Activated CD4-positive, CD25-positive, alpha-beta regulatory T cell treated with anti-CD3 and anti-CD28 coated beads, Interleukin-2, amount 50 U/mL, for 16 hours (primary cell): ENCODE results near the gene B4GAT1.
"Not testable (repeated sequence)": the region's sequence is repeated elsewhere in the genome, so short reads cannot be mapped to it uniquely, and the experiment has no call there.

Source experiments
- DNase-seq: peaks from one replicate; pipeline ENCODE4 v3.0.0-alpha.2; 2020; ENCODE audit warnings: low read depth, low spot score

B4GAT1 gene

GRCh38 chr11:66347425-66348276 is at the start of gene B4GAT1:
Gene B4GAT1, minus strand, starts transcription at chr11:66347629. Its CDS starts 84 bp downstream, at chr11:66347545.
- peak; percentile 58 for DNase-seq

DNA sequence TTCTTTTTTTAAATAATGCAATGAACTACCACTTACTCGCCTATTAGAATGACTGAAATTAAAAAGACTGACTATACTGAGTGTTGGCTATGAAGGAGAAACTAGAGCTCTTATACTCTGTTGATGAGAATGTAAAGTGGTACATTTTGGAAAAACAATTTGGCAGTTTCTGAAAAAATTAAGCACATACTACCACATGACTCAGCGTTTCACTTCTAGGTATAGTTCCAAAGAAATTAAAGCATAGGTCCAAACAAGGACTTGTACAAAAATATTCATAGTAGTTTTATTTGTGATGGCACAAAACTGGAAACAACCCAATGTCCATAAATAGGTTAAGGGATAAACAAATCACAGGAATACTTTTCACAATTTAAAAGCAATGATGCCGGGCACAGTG is 46.5 kb upstream of the B4GAT1 start:
- DNase-seq = no peak

DNA sequence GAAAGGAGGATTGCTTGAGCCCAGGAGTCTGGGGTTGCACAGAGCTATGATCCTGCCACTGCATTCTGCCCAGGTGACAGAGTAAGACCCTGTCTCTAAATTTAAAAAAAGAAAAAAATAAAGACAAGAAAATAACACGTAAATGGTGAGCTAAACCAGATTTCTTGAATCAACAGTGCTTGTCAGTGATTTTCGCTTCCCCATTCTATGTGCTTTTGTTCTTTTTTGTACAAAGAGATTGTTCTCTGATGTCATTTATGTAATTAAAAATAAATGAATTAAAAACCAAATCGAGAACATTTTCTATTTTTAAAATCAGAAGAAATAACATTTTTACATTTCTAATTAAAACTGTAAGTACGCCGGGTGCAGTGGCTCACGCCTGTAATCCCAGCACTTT is 43.9 kb upstream of the B4GAT1 start:
- no peak for DNase-seq

- DNase-seq = peak; percentile 31
Measured at GRCh38 chr11:66388780-66389386, 41.5 kb upstream of the B4GAT1 start.

GRCh38 chr11:66386171-66387069 is 39.0 kb upstream of the B4GAT1 start:
- DNase-seq = peak; percentile 73

- DNase-seq = not testable (repeated sequence)
Measured at GRCh38 chr11:66384316-66384715, 36.9 kb upstream of the B4GAT1 start.

- not testable (repeated sequence) for DNase-seq
Measured at GRCh38 chr11:66380264-66380663, 32.8 kb upstream of the B4GAT1 start.

GRCh38 chr11:66373690-66374287 is 26.4 kb upstream of the B4GAT1 start:
- not testable (repeated sequence) for DNase-seq

- no peak for DNase-seq
Measured at GRCh38 chr11:66373265-66373664, 25.8 kb upstream of the B4GAT1 start.

- DNase-seq = peak; percentile 48
Measured at GRCh38 chr11:66371627-66372415, 24.4 kb upstream of the B4GAT1 start, which contains the start of gene SLC29A2. Gene SLC29A2, minus strand, starts transcription at chr11:66371760. Its CDS starts 169 bp downstream, at chr11:66371591.

GRCh38 chr11:66369073-66369894 is 21.9 kb upstream of the B4GAT1 start:
- no peak for DNase-seq

GRCh38 chr11:66368484-66368883 is 21.1 kb upstream of the B4GAT1 start:
- DNase-seq = no peak

DNA sequence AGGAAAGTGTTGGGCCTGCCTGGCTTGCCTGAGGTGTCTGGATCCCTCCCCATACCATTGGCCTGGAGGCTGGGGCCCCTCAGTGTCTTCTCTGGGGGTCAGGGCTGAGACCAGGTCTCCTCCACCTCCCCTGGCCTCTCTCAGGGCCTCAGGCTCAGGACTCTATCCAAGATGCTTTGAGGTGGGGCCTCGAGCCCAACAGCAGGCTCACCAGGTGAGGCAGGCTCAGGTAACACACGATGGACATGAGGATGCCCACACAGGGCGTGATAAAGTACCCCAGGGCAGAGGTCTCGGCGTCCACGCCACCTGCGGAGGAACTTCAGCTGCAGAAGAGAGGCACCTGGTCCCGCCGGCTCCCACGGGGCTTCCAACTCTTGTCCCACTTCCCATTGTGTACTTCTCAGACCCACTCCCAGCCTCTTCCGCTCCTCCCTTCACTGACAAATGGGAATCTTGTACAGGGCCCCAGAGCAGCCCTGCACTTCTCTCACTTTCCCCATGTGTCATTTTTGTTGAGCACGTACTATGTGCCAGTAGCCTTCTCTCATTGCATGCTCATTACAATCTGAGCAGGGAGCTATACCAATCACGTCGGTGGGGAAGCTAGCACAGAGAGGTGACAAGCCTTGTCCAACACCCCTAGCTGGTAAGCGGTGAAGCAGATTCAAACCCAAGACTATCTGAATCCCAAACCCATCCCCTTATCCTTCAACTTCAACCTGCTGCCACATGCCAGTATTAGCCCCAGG is 20.3 kb upstream of the B4GAT1 start:
- DNase-seq = no peak

GRCh38 chr11:66366844-66367477 is 19.5 kb upstream of the B4GAT1 start:
- no peak for DNase-seq

DNA sequence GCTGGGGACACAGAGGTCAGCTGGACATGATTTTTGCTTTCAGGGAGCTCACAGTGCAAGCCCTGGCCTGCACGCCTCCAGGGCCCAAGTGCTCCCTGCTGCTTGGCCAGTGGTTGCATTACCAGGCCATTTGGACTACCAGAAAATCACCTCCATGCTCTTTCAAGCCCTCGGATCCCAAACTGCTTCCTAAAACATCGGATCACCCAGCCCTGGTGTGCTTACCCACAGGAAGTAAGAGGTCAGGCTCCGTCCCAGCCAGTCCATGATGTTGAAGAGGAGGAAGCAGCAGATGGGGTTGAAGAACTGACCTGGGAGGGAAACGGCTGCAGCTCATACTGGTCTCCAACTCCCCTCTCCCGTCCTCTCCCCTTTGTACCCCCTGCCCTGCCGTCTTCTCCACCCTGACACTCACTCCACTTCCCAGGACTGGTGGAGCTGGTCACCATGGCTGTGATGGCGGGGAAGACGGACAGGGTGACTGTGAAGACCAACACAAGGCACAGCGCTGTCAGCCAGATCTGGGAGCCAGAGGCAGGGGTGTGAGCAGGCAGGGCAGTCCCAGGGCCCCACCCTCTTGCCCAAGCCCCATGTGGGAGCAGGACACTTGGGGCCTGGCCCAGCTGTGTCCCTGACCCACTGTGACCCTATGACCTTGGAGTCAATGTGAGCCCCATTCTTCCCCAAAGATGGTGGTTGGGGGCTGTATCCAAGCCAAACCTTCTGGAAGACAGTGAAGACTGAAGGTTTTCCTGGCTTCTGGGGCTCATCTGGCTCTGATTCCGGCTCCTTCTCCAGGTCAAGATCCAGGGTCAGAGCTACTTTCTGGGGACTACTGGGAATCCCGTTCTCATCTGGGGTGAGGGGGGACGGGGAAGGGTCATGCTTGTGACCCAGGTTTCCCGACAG is 18.5 kb upstream of the B4GAT1 start:
- DNase-seq = no peak

DNA sequence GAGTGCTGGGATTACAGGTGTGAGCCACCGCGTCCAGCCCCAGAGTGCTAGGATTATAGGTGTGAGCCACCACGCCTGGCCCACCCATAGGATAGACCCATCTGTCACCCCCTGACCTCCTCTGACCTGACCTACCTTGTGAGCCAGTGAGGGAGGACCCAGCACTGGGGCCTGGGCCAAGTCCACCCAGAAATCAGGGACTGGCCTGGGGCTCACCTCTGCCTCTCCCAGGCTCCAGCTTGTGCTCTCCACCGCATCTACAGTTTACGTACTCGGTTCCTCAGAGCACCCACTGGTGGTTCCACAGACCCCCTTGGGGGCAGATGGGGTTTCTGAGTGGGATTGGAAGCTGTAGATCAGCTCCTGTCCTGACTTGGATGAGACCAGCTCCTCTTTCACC is 17.7 kb upstream of the B4GAT1 start:
- no peak for DNase-seq

- peak; percentile 52 for DNase-seq
Measured at GRCh38 chr11:66363805-66364535, 16.5 kb upstream of the B4GAT1 start.
